ENCODE data around the gene LRRC38.

DNA sequence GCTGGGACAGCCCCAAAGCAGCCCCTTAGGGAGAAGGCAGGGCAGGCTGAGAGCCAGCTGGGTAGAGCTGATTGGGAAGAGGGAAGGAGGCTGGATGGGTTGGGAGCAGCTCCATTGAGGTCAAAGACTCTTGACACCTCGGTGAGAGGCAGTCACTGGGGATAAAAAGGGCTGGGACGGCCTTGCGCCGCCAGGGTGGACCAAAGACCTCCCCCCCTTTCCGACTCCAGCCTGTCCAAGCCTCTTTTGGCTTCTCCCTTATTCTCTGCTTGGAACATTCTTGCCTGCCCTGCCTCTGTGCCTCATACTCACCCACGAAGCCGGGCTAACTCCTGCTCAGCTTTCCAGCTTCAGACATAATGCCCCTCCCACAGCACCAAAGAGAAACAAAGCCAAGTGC, 51.1 kb downstream of the LRRC38 start:
- TF ChIP-seq CTCF (IDR thresholded peaks at IDR 0.05) (no peak), EZH2 (IDR thresholded peaks at IDR 0.05; ENCODE audit: borderline replicate concordance, insufficient read depth, low read depth, low read length, poor library complexity, severe bottlenecking) (no peak)

All from B cell (primary cell).